ENCODE results near the gene SCUBE1. TPM values are rescaled to one million over a fixed set of nuclear protein-coding genes. Genes with fewer than 3 reads are reported as not detected.

SCUBE1 gene
- total RNA-seq, 5 donors from 2014 or later (not counting 1 experiment from before 2014, with no cell fraction given): 0.03 to 0.10 TPM; not detected in 3

GRCh38 chr22:43216738-43217137, 126.4 kb downstream of the SCUBE1 start:
- H3K27ac ChIP-seq (ENCODE audit: low read length): no peak overlapping the region
- no peaks in the 10 kb centered on the region for H3K36me3 ChIP-seq (ENCODE audit: control insufficient read depth in 2 of 2, extremely low read depth in 1 of 2, insufficient read depth in 1 of 2, low read length in 1 of 2)
- no peaks in the 10 kb centered on the region for H3K36me3 Mint-ChIP-seq
- POLR2A ChIA-PET: no interaction called here
- WGBS (ENCODE audit: insufficient coverage): 71% methylated on average over 3 of the region's 6 CpGs
- H3K4me1 Mint-ChIP-seq: no peaks in the 10 kb centered on the region
- no peaks in the 10 kb centered on the region for H3K4me1 ChIP-seq (ENCODE audit: control insufficient read depth in 1 of 2, extremely low read depth in 1 of 2, insufficient read depth in 2 of 2, low read length in 2 of 2)
- no peak for ATAC-seq (replicated peaks in 1 of 4)
- peaks cover 0 to 3% of the 10 kb centered on the region in 2 donors for H3K27me3 Mint-ChIP-seq
- DNase-seq: no peak
- no peak overlapping the region for H3K4me3 Mint-ChIP-seq
- no peaks in the 10 kb centered on the region for H3K9me3 ChIP-seq
- no peaks in the 10 kb centered on the region for H3K9me3 Mint-ChIP-seq
- H3K27ac Mint-ChIP-seq: no peak overlapping the region
- H3K4me3 ChIP-seq (ENCODE audit: control insufficient read depth in 1 of 2, extremely low read depth in 1 of 2, low read length in 1 of 2): no peak overlapping the region
- CTCF ChIA-PET: no interaction called here
- peaks cover 0 to 29% of the 10 kb centered on the region in 2 experiments for H3K27me3 ChIP-seq (replicated peaks in 1 of 2; ENCODE audit: control insufficient read depth in 2 of 2, extremely low read depth in 1 of 2, insufficient read depth in 2 of 2, low read length in 1 of 2)

GRCh38 chr22:43213962-43214361, 129.2 kb downstream of the SCUBE1 start:
- no peak overlapping the region for H3K27ac Mint-ChIP-seq
- no peak overlapping the region for H3K4me3 ChIP-seq (ENCODE audit: control insufficient read depth in 1 of 2, extremely low read depth in 1 of 2, low read length in 1 of 2)
- no peaks in the 10 kb centered on the region for H3K36me3 ChIP-seq (ENCODE audit: control insufficient read depth in 2 of 2, extremely low read depth in 1 of 2, insufficient read depth in 1 of 2, low read length in 1 of 2)
- H3K9me3 ChIP-seq: no peaks in the 10 kb centered on the region
- CTCF ChIA-PET: no interaction called here
- no peaks in the 10 kb centered on the region for H3K4me1 Mint-ChIP-seq
- H3K27me3 Mint-ChIP-seq: no peaks in the 10 kb centered on the region
- peaks cover 0 to 19% of the 10 kb centered on the region in 2 experiments for H3K27me3 ChIP-seq (replicated peaks in 1 of 2; ENCODE audit: control insufficient read depth in 2 of 2, extremely low read depth in 1 of 2, insufficient read depth in 2 of 2, low read length in 1 of 2)
- no peaks in the 10 kb centered on the region for H3K9me3 Mint-ChIP-seq
- no peaks in the 10 kb centered on the region for H3K36me3 Mint-ChIP-seq
- POLR2A ChIA-PET: no interaction called here
- no peaks in the 10 kb centered on the region for H3K4me1 ChIP-seq (ENCODE audit: control insufficient read depth in 1 of 2, extremely low read depth in 1 of 2, insufficient read depth in 2 of 2, low read length in 2 of 2)
- DNase-seq: no peak
- no peak overlapping the region for H3K27ac ChIP-seq (ENCODE audit: low read length)
- ATAC-seq (replicated peaks in 1 of 4): no peak
- WGBS (ENCODE audit: insufficient coverage): 91% methylated on average over 7 of the region's 12 CpGs
- H3K4me3 Mint-ChIP-seq: no peak overlapping the region

- 83% methylated on average over 5 of the region's 8 CpGs for WGBS (ENCODE audit: insufficient coverage)
- no peaks in the 10 kb centered on the region for H3K27me3 Mint-ChIP-seq
- Histone ChIP-seq H3K4me1 (ENCODE audit: control insufficient read depth in 1 of 2, extremely low read depth in 1 of 2, insufficient read depth in 2 of 2, low read length in 2 of 2) (no peaks in the 10 kb centered on the region), H3K27ac (ENCODE audit: low read length) (no peak overlapping the region), H3K4me3 (ENCODE audit: control insufficient read depth in 1 of 2, extremely low read depth in 1 of 2, low read length in 1 of 2) (no peak overlapping the region), H3K9me3 (no peaks in the 10 kb centered on the region), H3K36me3 (ENCODE audit: control insufficient read depth in 2 of 2, extremely low read depth in 1 of 2, insufficient read depth in 1 of 2, low read length in 1 of 2) (no peaks in the 10 kb centered on the region), H3K27me3 (replicated peaks in 1 of 2; ENCODE audit: control insufficient read depth in 2 of 2, extremely low read depth in 1 of 2, insufficient read depth in 2 of 2, low read length in 1 of 2) (peaks cover 0 to 13% of the 10 kb centered on the region in 2 experiments)
- no peaks in the 10 kb centered on the region for H3K9me3 Mint-ChIP-seq
- H3K36me3 Mint-ChIP-seq: no peaks in the 10 kb centered on the region
- DNase-seq (no peak), ATAC-seq (replicated peaks in 1 of 4) (no peak)
- ChIA-PET POLR2A (no interaction called here), CTCF (no interaction called here)
- H3K27ac Mint-ChIP-seq: no peak overlapping the region
- no peak overlapping the region for H3K4me3 Mint-ChIP-seq
- H3K4me1 Mint-ChIP-seq: no peaks in the 10 kb centered on the region
Observed at GRCh38 chr22:43213051-43213450, 130.1 kb downstream of the SCUBE1 start.

GRCh38 chr22:43212434-43212952, 130.7 kb downstream of the SCUBE1 start:
- Histone ChIP-seq H3K27me3 (replicated peaks in 1 of 2; ENCODE audit: control insufficient read depth in 2 of 2, extremely low read depth in 1 of 2, insufficient read depth in 2 of 2, low read length in 1 of 2) (peaks cover 0 to 16% of the 10 kb centered on the region in 2 experiments), H3K9me3 (no peaks in the 10 kb centered on the region), H3K4me3 (ENCODE audit: control insufficient read depth in 1 of 2, extremely low read depth in 1 of 2, low read length in 1 of 2) (no peak overlapping the region), H3K36me3 (ENCODE audit: control insufficient read depth in 2 of 2, extremely low read depth in 1 of 2, insufficient read depth in 1 of 2, low read length in 1 of 2) (no peaks in the 10 kb centered on the region), H3K27ac (ENCODE audit: low read length) (no peak overlapping the region), H3K4me1 (ENCODE audit: control insufficient read depth in 1 of 2, extremely low read depth in 1 of 2, insufficient read depth in 2 of 2, low read length in 2 of 2) (no peaks in the 10 kb centered on the region)
- H3K36me3 Mint-ChIP-seq: no peaks in the 10 kb centered on the region
- DNase-seq (no peak), ATAC-seq (replicated peaks in 1 of 4) (no peak)
- WGBS (ENCODE audit: insufficient coverage): 87% methylated on average over 9 of the region's 23 CpGs
- H3K4me3 Mint-ChIP-seq: no peak overlapping the region
- CTCF ChIA-PET: no interaction called here
- H3K9me3 Mint-ChIP-seq: no peaks in the 10 kb centered on the region
- H3K27ac Mint-ChIP-seq: no peak overlapping the region
- POLR2A ChIA-PET: no interaction called here
- no peaks in the 10 kb centered on the region for H3K27me3 Mint-ChIP-seq
- peaks cover 0 to 3% (median 0%) of the 10 kb centered on the region in 3 donors for H3K4me1 Mint-ChIP-seq

- Mint-ChIP-seq H3K27ac (no peak overlapping the region), H3K36me3 (no peaks in the 10 kb centered on the region), H3K4me3 (no peak overlapping the region), H3K27me3 (no peaks in the 10 kb centered on the region), H3K9me3 (no peaks in the 10 kb centered on the region), H3K4me1 (peaks cover 0 to 5% (median 0%) of the 10 kb centered on the region in 3 donors)
- DNase-seq (no peak), ATAC-seq (replicated peaks in 1 of 4) (no peak)
- Histone ChIP-seq H3K27ac (ENCODE audit: low read length) (no peak overlapping the region), H3K9me3 (no peaks in the 10 kb centered on the region), H3K4me3 (ENCODE audit: control insufficient read depth in 1 of 2, extremely low read depth in 1 of 2, low read length in 1 of 2) (no peak overlapping the region), H3K36me3 (ENCODE audit: control insufficient read depth in 2 of 2, extremely low read depth in 1 of 2, insufficient read depth in 1 of 2, low read length in 1 of 2) (no peaks in the 10 kb centered on the region), H3K4me1 (ENCODE audit: control insufficient read depth in 1 of 2, extremely low read depth in 1 of 2, insufficient read depth in 2 of 2, low read length in 2 of 2) (peaks cover 0 to 2% of the 10 kb centered on the region in 2 experiments), H3K27me3 (replicated peaks in 1 of 2; ENCODE audit: control insufficient read depth in 2 of 2, extremely low read depth in 1 of 2, insufficient read depth in 2 of 2, low read length in 1 of 2) (peaks cover 0 to 17% of the 10 kb centered on the region in 2 experiments)
- 85% methylated on average over 12 of the region's 13 CpGs for WGBS (ENCODE audit: insufficient coverage)
- POLR2A ChIA-PET: no interaction called here
- CTCF ChIA-PET: no interaction called here
Observed at GRCh38 chr22:43211941-43212433, 131.2 kb downstream of the SCUBE1 start.

GRCh38 chr22:43210631-43211515, 132.3 kb downstream of the SCUBE1 start:
- Histone ChIP-seq H3K27ac (ENCODE audit: low read length) (no peak overlapping the region), H3K27me3 (replicated peaks in 1 of 2; ENCODE audit: control insufficient read depth in 2 of 2, extremely low read depth in 1 of 2, insufficient read depth in 2 of 2, low read length in 1 of 2) (peaks cover 0 to 17% of the 10 kb centered on the region in 2 experiments), H3K36me3 (ENCODE audit: control insufficient read depth in 2 of 2, extremely low read depth in 1 of 2, insufficient read depth in 1 of 2, low read length in 1 of 2) (no peaks in the 10 kb centered on the region), H3K4me1 (ENCODE audit: control insufficient read depth in 1 of 2, extremely low read depth in 1 of 2, insufficient read depth in 2 of 2, low read length in 2 of 2) (peaks cover 0 to 13% of the 10 kb centered on the region in 2 experiments), H3K4me3 (ENCODE audit: control insufficient read depth in 1 of 2, extremely low read depth in 1 of 2, low read length in 1 of 2) (no peak overlapping the region), H3K9me3 (no peaks in the 10 kb centered on the region)
- no peak for ATAC-seq (replicated peaks in 1 of 4)
- no peak overlapping the region for H3K27ac Mint-ChIP-seq
- ChIA-PET POLR2A (no interaction called here), CTCF (no interaction called here)
- H3K4me3 Mint-ChIP-seq: no peak overlapping the region
- no peaks in the 10 kb centered on the region for H3K9me3 Mint-ChIP-seq
- H3K27me3 Mint-ChIP-seq: no peaks in the 10 kb centered on the region
- no peaks in the 10 kb centered on the region for H3K36me3 Mint-ChIP-seq
- no peak for DNase-seq
- H3K4me1 Mint-ChIP-seq: peaks cover 8 to 14% (median 9%) of the 10 kb centered on the region in 3 donors
- WGBS (ENCODE audit: insufficient coverage): 82% methylated on average over 20 of the region's 34 CpGs

Measured in T-cell (primary cell).